Measurements from ENCODE around the gene PCDHGA3.
"Not testable (repeated sequence)": the region's sequence is repeated elsewhere in the genome, so short reads cannot be mapped to it uniquely, and the experiment has no call there.

DNA sequence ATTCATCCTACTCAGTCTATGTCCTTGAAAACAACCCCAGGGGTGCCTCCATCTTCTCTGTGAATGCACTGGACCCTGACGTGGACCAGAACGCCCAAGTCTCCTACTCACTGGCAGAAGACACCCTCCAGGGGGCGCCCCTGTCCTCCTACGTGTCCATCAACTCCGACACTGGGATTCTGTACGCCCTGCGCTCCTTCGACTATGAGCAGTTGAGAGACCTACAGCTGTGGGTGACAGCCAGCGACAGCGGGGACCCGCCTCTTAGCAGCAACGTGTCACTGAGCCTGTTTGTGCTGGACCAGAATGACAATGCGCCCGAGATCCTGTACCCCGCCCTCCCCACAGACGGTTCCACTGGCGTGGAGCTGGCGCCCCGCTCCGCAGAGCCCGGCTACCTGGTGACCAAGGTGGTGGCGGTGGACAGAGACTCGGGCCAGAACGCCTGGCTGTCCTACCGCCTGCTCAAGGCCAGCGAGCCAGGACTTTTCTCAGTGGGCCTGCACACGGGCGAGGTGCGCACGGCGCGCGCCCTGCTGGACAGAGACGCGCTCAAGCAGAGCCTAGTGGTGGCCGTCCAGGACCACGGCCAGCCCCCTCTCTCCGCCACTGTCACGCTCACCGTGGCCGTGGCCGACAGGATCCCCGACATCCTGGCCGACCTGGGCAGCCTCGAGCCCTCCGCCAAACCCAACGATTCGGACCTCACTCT lies 32.0 kb downstream of the PCDHGA3 start:
- not testable (repeated sequence) for TF ChIP-seq CTCF, POLR2A (IDR thresholded peaks at IDR 0.05)

All from Peyer's patch (tissue), 4 donors.